Tibial nerve (tissue), 4 donors: Measurements from ENCODE around the gene CD93.

ENCODE experiments used
- CTCF ChIP-seq, 5 experiments: fragments of 200-600 bp in 3 of 5; fragments of 450-650 bp in 2 of 5; sonication (generic) in 3 of 5; IDR thresholded peaks; one replicate each; pipeline ENCODE4 v1.5.1; 2016 to 2019; ENCODE audit warnings: antibody characterized with exemption in 5 of 5, mild to moderate bottlenecking in 3 of 5, moderate library complexity in 2 of 5
- EP300 ChIP-seq, 2 donors: sonication (generic); formaldehyde crosslinking; IDR thresholded peaks; one replicate each; pipeline ENCODE4 v1.6.1; 2017; ENCODE audit warnings: antibody characterized with exemption in 2 of 2, mild to moderate bottlenecking in 1 of 2
- POLR2A ChIP-seq, 2 donors: fragments of 450-650 bp; IDR thresholded peaks; one replicate each; pipeline ENCODE4 v1.6.1; 2017; ENCODE audit warnings: antibody characterized with exemption in 2 of 2, mild to moderate bottlenecking in 2 of 2, moderate library complexity in 2 of 2

- no peak for TF ChIP-seq POLR2A (IDR thresholded peaks at IDR 0.05)
- TF ChIP-seq CTCF (IDR thresholded peaks at IDR 0.05): no peak
- no peak for TF ChIP-seq EP300 (IDR thresholded peaks at IDR 0.05)
Observed at GRCh38 chr20:23050076-23050838, 35.9 kb downstream of the CD93 start.
